Smooth muscle cell (in vitro differentiated cells): ENCODE results near the gene BYSL. TPM values are rescaled to one million over a fixed set of nuclear protein-coding genes. Genes with fewer than 3 reads are reported as not detected.

Experiments used
- DNase-seq: peaks from one replicate; lab custom pipeline; 2025; ENCODE audit not compliant: unreplicated experiment; lab: John Stamatoyannopoulos, UW
- H2AFZ ChIP-seq: fragments of 200-600 bp; sonication (generic); 2 replicates; pipeline ENCODE4 v1.6.0; 2016; ENCODE audit warnings: antibody characterized with exemption, low read depth, mild to moderate bottlenecking
- H3F3A ChIP-seq: fragments of 200-600 bp; sonication (generic); 2 replicates; pipeline ENCODE4 v1.6.0; 2017; ENCODE audit warnings: antibody characterized with exemption, low read depth
- H3K27ac ChIP-seq: fragments of 200-600 bp; sonication (generic); 2 replicates; pipeline ENCODE4 v1.5.1; 2016; ENCODE audit warnings: low read depth, mild to moderate bottlenecking
- H3K27me3 ChIP-seq: fragments of 200-600 bp; sonication (generic); 2 replicates; pipeline ENCODE4 v1.6.1; 2016; ENCODE audit warnings: low read depth, mild to moderate bottlenecking
- H3K36me3 ChIP-seq: fragments of 200-600 bp; sonication (generic); 2 replicates; pipeline ENCODE4 v1.5.1; 2016; ENCODE audit warnings: low read depth
- H3K4me1 ChIP-seq: fragments of 200-600 bp; sonication (generic); 2 replicates; pipeline ENCODE4 v1.5.1; 2016; ENCODE audit warnings: low read depth
- H3K4me2 ChIP-seq: fragments of 200-600 bp; sonication (generic); 2 replicates; pipeline ENCODE4 v1.6.0; 2016; ENCODE audit warnings: mild to moderate bottlenecking
- H3K4me3 ChIP-seq: fragments of 200-600 bp; sonication (generic); 2 replicates; pipeline ENCODE4 v1.5.1; 2016; ENCODE audit warnings: mild to moderate bottlenecking
- H3K79me2 ChIP-seq: fragments of 200-600 bp; sonication (generic); 2 replicates; pipeline ENCODE4 v1.6.0; 2016; ENCODE audit warnings: low read depth, mild to moderate bottlenecking
- H3K9ac ChIP-seq: fragments of 200-600 bp; sonication (generic); 2 replicates; pipeline ENCODE4 v1.6.0; 2016; ENCODE audit warnings: low read depth
- H3K9me3 ChIP-seq: fragments of 200-600 bp; sonication (generic); replicated peaks from 2 replicates; pipeline ENCODE4 v1.5.1; 2016; ENCODE audit warnings: low read depth
- H4K20me1 ChIP-seq: fragments of 200-600 bp; sonication (generic); 2 replicates; pipeline ENCODE4 v1.6.0; 2016; ENCODE audit warnings: low read depth
- CTCF ChIP-seq: fragments of 200-600 bp; sonication (generic); IDR thresholded peaks from 2 replicates; pipeline ENCODE4 v1.5.1; 2017; ENCODE audit warnings: borderline replicate concordance, mild to moderate bottlenecking, antibody characterized with exemption; ENCODE audit not compliant: insufficient read depth, poor library complexity, severe bottlenecking
- WGBS: methylation state at CpG from one replicate; pipeline ENCODE4 v1.1.7; 2016; ENCODE audit warnings: low lambda C conversion rate; 5-methylcytosine and 5-hydroxymethylcytosine counted together
- polyA plus RNA-seq: library from polyadenylated mRNA; unstranded; fragments of >200 nt; fragmentation: Nextera tagmentation; extraction: Ambion mirVana; gene quantifications from 2 replicates; pipeline ENCODE4 v1.2.1, GENCODE V29; 2016
- total RNA-seq: library from RNA; depleted of rRNA; stranded (reverse); fragments of >200 nt; gene quantifications from 2 replicates; pipeline ENCODE4 v1.2.3, GENCODE V29; 2014

The BYSL gene
- total and polyA plus RNA-seq, 2 experiments from 2014 or later: 11.4 to 23.8 TPM

GRCh38 chr6:41896281-41896680, 25.0 kb upstream of the BYSL start:
- no peak for DNase-seq
- WGBS: 59% methylated on average over 3 of the region's 3 CpGs
- Histone ChIP-seq H4K20me1 (peaks cover 12% of the 10 kb centered on the region), H3K36me3 (no peaks in the 10 kb centered on the region), H3K4me2 (peak overlapping the region; percentile 84), H2AFZ (no peak overlapping the region), H3K27ac (peak overlapping the region; percentile 64), H3K79me2 (no peaks in the 10 kb centered on the region), H3K4me1 (peaks cover 6% of the 10 kb centered on the region), H3K27me3 (no peaks in the 10 kb centered on the region), H3K9me3 (no peaks in the 10 kb centered on the region), H3K4me3 (peak overlapping the region; percentile 95), H3K9ac (peak overlapping the region; percentile 90), H3F3A (peaks cover 7% of the 10 kb centered on the region)
- no peak for TF ChIP-seq CTCF

- Histone ChIP-seq H3K27me3 (no peaks in the 10 kb centered on the region), H3K9me3 (no peaks in the 10 kb centered on the region), H3F3A (peaks cover 7% of the 10 kb centered on the region), H3K36me3 (no peaks in the 10 kb centered on the region), H4K20me1 (no peaks in the 10 kb centered on the region), H2AFZ (no peak overlapping the region), H3K27ac (no peak overlapping the region), H3K4me1 (peaks cover 6% of the 10 kb centered on the region), H3K9ac (no peak overlapping the region), H3K79me2 (no peaks in the 10 kb centered on the region), H3K4me2 (no peak overlapping the region), H3K4me3 (no peak overlapping the region)
- no peak for DNase-seq
- TF ChIP-seq CTCF: no peak
- WGBS: 97% methylated on average over 1 of the region's 1 CpG
Observed at GRCh38 chr6:41900861-41901260, 20.4 kb upstream of the BYSL start.

- peak; percentile 11 for TF ChIP-seq CTCF
- 95% methylated on average over 1 of the region's 1 CpG for WGBS
- no peak for DNase-seq
Observed at GRCh38 chr6:41901882-41902519, 19.3 kb upstream of the BYSL start.

GRCh38 chr6:41909727-41910126, 11.6 kb upstream of the BYSL start:
- H2AFZ ChIP-seq: no peak overlapping the region
- no peak overlapping the region for H3K4me3 ChIP-seq
- H3K36me3 ChIP-seq: no peaks in the 10 kb centered on the region
- H3K27me3 ChIP-seq: no peaks in the 10 kb centered on the region
- H3K4me1 ChIP-seq: no peaks in the 10 kb centered on the region
- 91% methylated on average over 1 of the region's 1 CpG for WGBS
- peaks cover 4% of the 10 kb centered on the region for H4K20me1 ChIP-seq
- no peaks in the 10 kb centered on the region for H3K9me3 ChIP-seq
- no peaks in the 10 kb centered on the region for H3F3A ChIP-seq
- H3K4me2 ChIP-seq: no peak overlapping the region
- H3K27ac ChIP-seq: no peak overlapping the region
- H3K79me2 ChIP-seq: peaks cover 4% of the 10 kb centered on the region
- H3K9ac ChIP-seq: no peak overlapping the region
- no peak for TF ChIP-seq CTCF
- DNase-seq: no peak

More at GRCh38 chr6:41901882-41902519, 19.3 kb upstream of the BYSL start:
- Histone ChIP-seq H3K9ac (no peak overlapping the region), H4K20me1 (no peaks in the 10 kb centered on the region), H3K9me3 (no peaks in the 10 kb centered on the region), H3K4me2 (no peak overlapping the region), H3K36me3 (no peaks in the 10 kb centered on the region), H2AFZ (no peak overlapping the region), H3K4me1 (no peaks in the 10 kb centered on the region), H3K79me2 (no peaks in the 10 kb centered on the region), H3F3A (no peaks in the 10 kb centered on the region), H3K4me3 (no peak overlapping the region), H3K27me3 (no peaks in the 10 kb centered on the region), H3K27ac (no peak overlapping the region)
